NT2/D1 (cell line): ENCODE data around the gene C5orf15.

Experiments
- SUZ12 ChIP-seq: IDR thresholded peaks from 2 replicates; pipeline ENCODE4 v1.6.1; 2011; ENCODE audit not compliant: insufficient read length, insufficient read depth; ENCODE audit errors: extremely low read depth
- ZNF274 ChIP-seq: IDR thresholded peaks from 2 replicates; pipeline ENCODE4 v1.6.1; 2011; ENCODE audit warnings: mild to moderate bottlenecking, low read depth, low read length

GRCh38 chr5:133942614-133943474 is 25.6 kb downstream of the C5orf15 start:
- TF ChIP-seq ZNF274 (no peak), SUZ12 (no peak)
